IMR-90 (cell line): ENCODE measurements around the gene CEP72. TPM values are rescaled to one million over a fixed set of nuclear protein-coding genes. Genes with fewer than 3 reads are reported as not detected.

Experiments
- ATAC-seq: fragments of 200-7000 bp; cut with Tn5 transposase; 2 replicates; pipeline ENCODE4 v1.9.1; 2020; ENCODE audit warnings: low read depth, mild to moderate bottlenecking, moderate library complexity
- BruUV-seq: library from RNA; stranded (reverse); fragments of 400-500 nt; replicated peaks from 2 replicates; lab custom pipeline; 2021; lab: Mats Ljungman, UMichigan
- CTCF ChIA-PET: fragments of 300-600 bp; formaldehyde crosslinking; extraction: SDS; loops from one replicate; lab custom pipeline; 2021; ENCODE audit warnings: antibody characterized with exemption; lab: Yijun Ruan, JAX
- POLR2A ChIA-PET: fragments of 300-600 bp; sonication (Branson Sonifier 250); formaldehyde crosslinking; loops from one replicate; lab custom pipeline; 2022; ENCODE audit warnings: antibody characterized with exemption; ENCODE audit not compliant: unreplicated experiment; lab: Charles Lee
- DNase-seq: peaks from one replicate; pipeline ENCODE4 v3.0.0; 2013
- H2AFZ ChIP-seq: replicated peaks from 2 replicates; pipeline ENCODE3; 2013; ENCODE audit warnings: low read length, mild to moderate bottlenecking; ENCODE audit not compliant: poor library complexity
- H2AK5ac ChIP-seq: 2 replicates; pipeline ENCODE4 v1.6.1; 2013; ENCODE audit warnings: low read depth, low read length, inconsistent platforms
- H2AK9ac ChIP-seq: replicated peaks from 2 replicates; pipeline ENCODE3; 2013; ENCODE audit warnings: mild to moderate bottlenecking, low read depth, low read length, moderate library complexity; ENCODE audit not compliant: poor library complexity
- H2BK120ac ChIP-seq: 2 replicates; pipeline ENCODE4 v1.6.1; 2013; ENCODE audit warnings: low read depth, low read length, inconsistent platforms
- H2BK15ac ChIP-seq: 3 replicates; pipeline ENCODE4 v1.6.1; 2013; ENCODE audit warnings: low read depth, low read length, inconsistent platforms
- H2BK20ac ChIP-seq: 2 replicates; pipeline ENCODE4 v1.6.1; 2013; ENCODE audit warnings: low read depth, mild to moderate bottlenecking, inconsistent platforms, low read length, moderate library complexity
- H2BK5ac ChIP-seq: 2 replicates; pipeline ENCODE4 v1.6.1; 2013; ENCODE audit warnings: mild to moderate bottlenecking, low read depth, low read length, inconsistent platforms; ENCODE audit not compliant: poor library complexity, severe bottlenecking
- H3K14ac ChIP-seq: replicated peaks from 2 replicates; pipeline ENCODE4 v1.6.1; 2013; ENCODE audit warnings: low read depth, low read length, inconsistent platforms
- H3K18ac ChIP-seq: 2 replicates; pipeline ENCODE4 v1.6.1; 2013; ENCODE audit warnings: low read depth, low read length, control low read depth
- H3K23ac ChIP-seq: 2 replicates; pipeline ENCODE4 v1.6.1; 2013; ENCODE audit warnings: low read depth, low read length, inconsistent platforms
- H3K27ac ChIP-seq: 2 replicates; pipeline ENCODE4 v1.5.1; 2013; ENCODE audit warnings: mild to moderate bottlenecking, control low read depth, low read length; ENCODE audit not compliant: insufficient read depth
- H3K27me3 ChIP-seq: 2 replicates; pipeline ENCODE4 v1.6.1; 2013; ENCODE audit warnings: low read length; ENCODE audit not compliant: control insufficient read depth, insufficient read depth
- H3K36me3 ChIP-seq: 2 replicates; pipeline ENCODE4 v1.6.1; 2013; ENCODE audit warnings: low read length, mixed read lengths; ENCODE audit not compliant: control insufficient read depth, insufficient read depth
- H3K4ac ChIP-seq: 2 replicates; pipeline ENCODE4 v1.6.1; 2013; ENCODE audit warnings: low read depth, low read length, inconsistent platforms
- H3K4me1 ChIP-seq: 2 replicates; pipeline ENCODE4 v1.6.1; 2013; ENCODE audit warnings: low read length, mixed read lengths; ENCODE audit not compliant: control insufficient read depth, insufficient read depth
- H3K4me2 ChIP-seq: 2 replicates; pipeline ENCODE4 v1.6.1; 2013; ENCODE audit warnings: low read depth, mild to moderate bottlenecking, control low read depth, low read length, moderate library complexity
- H3K4me3 ChIP-seq: 2 replicates; pipeline ENCODE4 v1.5.1; 2013; ENCODE audit warnings: low read depth, mild to moderate bottlenecking, control low read depth, low read length, moderate library complexity; ENCODE audit not compliant: insufficient read depth
- H3K56ac ChIP-seq: 2 replicates; pipeline ENCODE4 v1.6.1; 2013; ENCODE audit warnings: low read length, inconsistent platforms; ENCODE audit not compliant: insufficient read depth; ENCODE audit errors: extremely low read depth
- H3K79me1 ChIP-seq, 2 experiments: 2 replicates each; pipeline ENCODE4 v1.6.1; 2013; ENCODE audit warnings: low read length in 2 of 2, inconsistent platforms in 1 of 2, low read depth in 1 of 2
- H3K9ac ChIP-seq: 2 replicates; pipeline ENCODE4 v1.6.1; 2013; ENCODE audit warnings: low read depth, low read length, control low read depth
- H3K9me1 ChIP-seq: 2 replicates; pipeline ENCODE4 v1.6.1; 2013; ENCODE audit warnings: low read length, inconsistent platforms; ENCODE audit not compliant: insufficient read depth
- H3K9me3 ChIP-seq: 2 replicates; pipeline ENCODE4 v1.6.1; 2013; ENCODE audit warnings: low read length; ENCODE audit not compliant: control insufficient read depth, insufficient read depth
- H4K20me1 ChIP-seq: 2 replicates; pipeline ENCODE4 v1.6.1; 2013; ENCODE audit warnings: low read length, inconsistent platforms; ENCODE audit not compliant: insufficient read depth
- H4K5ac ChIP-seq: 2 replicates; pipeline ENCODE4 v1.6.1; 2013; ENCODE audit warnings: mild to moderate bottlenecking, low read depth, low read length, control low read depth
- H4K8ac ChIP-seq, 2 experiments: 2 replicates each; pipeline ENCODE4 v1.6.1; 2013; ENCODE audit warnings: low read depth in 2 of 2, low read length in 2 of 2, control low read depth in 1 of 2, inconsistent platforms in 1 of 2
- H4K91ac ChIP-seq: 2 replicates; pipeline ENCODE4 v1.6.1; 2013; ENCODE audit warnings: low read depth, low read length, inconsistent platforms; ENCODE audit not compliant: insufficient read depth
- BHLHE40 ChIP-seq: fragments of 150-350 bp; IDR thresholded peaks from 2 replicates; pipeline ENCODE4 v1.6.1; 2016; ENCODE audit warnings: mild to moderate bottlenecking, low read depth, low read length
- FOS ChIP-seq: fragments of 150-350 bp; IDR thresholded peaks from 2 replicates; pipeline ENCODE4 v1.6.1; 2016; ENCODE audit warnings: low read depth, low read length
- MAZ ChIP-seq: IDR thresholded peaks from 2 replicates; pipeline ENCODE4 v1.6.1; 2012; ENCODE audit warnings: low read depth, mild to moderate bottlenecking, low read length, improper control_type of control experiment, moderate library complexity, borderline replicate concordance
- NFE2L2 ChIP-seq: fragments of 150-350 bp; IDR thresholded peaks from 2 replicates; pipeline ENCODE4 v1.6.1; 2016; ENCODE audit warnings: low read depth, mild to moderate bottlenecking, low read length
- RAD21 ChIP-seq: IDR thresholded peaks from 2 replicates; pipeline ENCODE4 v1.6.1; 2012; ENCODE audit warnings: low read length, improper control_type of control experiment
- RCOR1 ChIP-seq: IDR thresholded peaks from 2 replicates; pipeline ENCODE4 v1.6.1; 2012; ENCODE audit warnings: mild to moderate bottlenecking, low read length, improper control_type of control experiment; ENCODE audit not compliant: insufficient replicate concordance
- RFX5 ChIP-seq: IDR thresholded peaks from 2 replicates; pipeline ENCODE4 v1.8.0; 2012; ENCODE audit warnings: low read depth, mild to moderate bottlenecking, low read length, moderate library complexity
- WGBS, 2 experiments: methylation state at CpG; one replicate each; pipeline versions ENCODE4 v1.1.5 to v1.1.7; 2013; ENCODE audit warnings: missing lambda C conversion rate in 2 of 2; ENCODE audit not compliant: insufficient read length in 1 of 2; ENCODE audit errors: extremely low coverage in 2 of 2; 5-methylcytosine and 5-hydroxymethylcytosine counted together
- dilution Hi-C: fragments of 300-500 bp; cut with HindIII; formaldehyde crosslinking; loops from one replicate; pipeline ENCODE4 v1.14.3; 2018; ENCODE audit warnings: low sequenced_read_pairs; ENCODE audit not compliant: unreplicated experiment
- in situ Hi-C: fragments of 300-500 bp; cut with MboI; formaldehyde crosslinking; loops from 3 replicates; pipeline ENCODE4 v1.14.3; 2019; ENCODE audit warnings: low sequenced_read_pairs, inconsistent platforms, mixed read lengths
- intact Hi-C: fragments of 100-400 bp; cut with micrococcal nuclease; formaldehyde crosslinking; loops from 2 replicates; pipeline ENCODE4 v1.10.0; 2022
- polyA plus RNA-seq, 3 experiments: library from polyadenylated mRNA; depleted of rRNA; stranded (reverse); fragments of >200 nt; gene quantifications; 2 replicates each; pipeline ENCODE4 v1.2.3, GENCODE V29; 2012; ENCODE audit warnings: low replicate concordance in 1 of 3
- total RNA-seq: library from RNA; depleted of rRNA; stranded (reverse); fragments of >200 nt; gene quantifications from 2 replicates; pipeline ENCODE4 v1.2.3, GENCODE V29; 2012
- TF ChIP-seq, protein P1 (sequence below): fragments of 150-350 bp; IDR thresholded peaks from 2 replicates; pipeline ENCODE4 v1.6.1; 2016; ENCODE audit warnings: low read depth, mild to moderate bottlenecking, low read length, moderate library complexity, borderline replicate concordance
- TF ChIP-seq, protein P2 (sequence below): fragments of 150-350 bp; IDR thresholded peaks from 2 replicates; pipeline ENCODE4 v1.6.1; 2017; ENCODE audit warnings: mild to moderate bottlenecking, antibody characterized with exemption, low read length, low read depth

The CEP72 gene
- total and polyA plus RNA-seq, 2 of the 4 experiments (the other 2 are of a cell fraction): 2.9 to 4.3 TPM

DNA sequence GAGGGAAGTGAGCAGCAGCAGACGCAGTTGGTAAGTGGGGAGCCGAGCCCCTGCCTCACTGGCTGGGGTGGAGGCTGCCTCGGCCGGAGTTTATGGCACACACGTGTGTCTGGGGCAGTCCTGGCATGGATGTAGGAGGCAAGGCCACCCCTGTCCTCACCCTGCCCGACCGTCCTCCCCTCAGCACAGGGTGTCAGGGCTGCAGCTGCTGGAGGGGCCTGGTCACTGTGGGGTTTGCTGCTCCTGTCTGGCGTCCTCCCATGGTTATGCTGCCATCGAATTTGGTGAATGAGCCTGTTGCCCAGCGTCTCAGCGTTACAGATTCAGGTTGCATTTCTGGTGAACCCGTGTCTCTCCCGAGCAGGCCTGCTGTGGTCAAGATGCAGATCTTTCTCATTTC, 32.4 kb downstream of the CEP72 start:
- H2AK9ac ChIP-seq: no peak overlapping the region
- 0 out of 2 replicates have a peak, but pooled peaks cover 3% of the 10 kb centered on the region for H3K9me1 ChIP-seq
- no peak for TF ChIP-seq RCOR1
- TF ChIP-seq RAD21: no peak
- TF ChIP-seq, protein P1, sequence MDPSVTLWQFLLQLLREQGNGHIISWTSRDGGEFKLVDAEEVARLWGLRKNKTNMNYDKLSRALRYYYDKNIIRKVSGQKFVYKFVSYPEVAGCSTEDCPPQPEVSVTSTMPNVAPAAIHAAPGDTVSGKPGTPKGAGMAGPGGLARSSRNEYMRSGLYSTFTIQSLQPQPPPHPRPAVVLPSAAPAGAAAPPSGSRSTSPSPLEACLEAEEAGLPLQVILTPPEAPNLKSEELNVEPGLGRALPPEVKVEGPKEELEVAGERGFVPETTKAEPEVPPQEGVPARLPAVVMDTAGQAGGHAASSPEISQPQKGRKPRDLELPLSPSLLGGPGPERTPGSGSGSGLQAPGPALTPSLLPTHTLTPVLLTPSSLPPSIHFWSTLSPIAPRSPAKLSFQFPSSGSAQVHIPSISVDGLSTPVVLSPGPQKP: no peak
- TF ChIP-seq MAZ: no peak
- TF ChIP-seq RFX5: no peak
- TF ChIP-seq, protein P2, sequence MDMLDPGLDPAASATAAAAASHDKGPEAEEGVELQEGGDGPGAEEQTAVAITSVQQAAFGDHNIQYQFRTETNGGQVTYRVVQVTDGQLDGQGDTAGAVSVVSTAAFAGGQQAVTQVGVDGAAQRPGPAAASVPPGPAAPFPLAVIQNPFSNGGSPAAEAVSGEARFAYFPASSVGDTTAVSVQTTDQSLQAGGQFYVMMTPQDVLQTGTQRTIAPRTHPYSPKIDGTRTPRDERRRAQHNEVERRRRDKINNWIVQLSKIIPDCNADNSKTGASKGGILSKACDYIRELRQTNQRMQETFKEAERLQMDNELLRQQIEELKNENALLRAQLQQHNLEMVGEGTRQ: no peak
- TF ChIP-seq FOS: no peak
- TF ChIP-seq BHLHE40: no peak
- TF ChIP-seq NFE2L2: no peak
- H2BK5ac ChIP-seq: no peak overlapping the region
- no peak overlapping the region for H4K5ac ChIP-seq
- H2BK20ac ChIP-seq: no peak overlapping the region
- H2BK15ac ChIP-seq: no peak overlapping the region
- no peak overlapping the region for H3K56ac ChIP-seq
- DNase-seq (no peak), ATAC-seq (no peak)
- no TSS peak for BruUV-seq
- H2AFZ ChIP-seq: no peak overlapping the region
- H4K20me1 ChIP-seq: no peaks in the 10 kb centered on the region
- no peak overlapping the region for H3K9ac ChIP-seq
- WGBS, 2 experiments: no CpG with 5 or more reads among the region's 13 CpGs
- no peaks in the 10 kb centered on the region for H3K27me3 ChIP-seq
- no peak overlapping the region for H3K4ac ChIP-seq
- H3K9me3 ChIP-seq: no peaks in the 10 kb centered on the region
- no peak overlapping the region for H3K4me3 ChIP-seq
- POLR2A ChIA-PET: no interaction called here
- no peak overlapping the region for H4K91ac ChIP-seq
- H3K36me3 ChIP-seq: peaks cover 18% of the 10 kb centered on the region
- dilution Hi-C loops (no loop called here), intact Hi-C loops (no loop called here), in situ Hi-C loops (no loop called here)
- H3K4me2 ChIP-seq: no peak overlapping the region
- H3K14ac ChIP-seq: no peak overlapping the region
- no peak overlapping the region for H3K18ac ChIP-seq
- no peaks in the 10 kb centered on the region for H3K4me1 ChIP-seq
- CTCF ChIA-PET: no interaction called here
- no peak overlapping the region for H4K8ac ChIP-seq
- no peak overlapping the region for H3K23ac ChIP-seq
- no peak overlapping the region for H3K27ac ChIP-seq
- H2AK5ac ChIP-seq: no peak overlapping the region
- H2BK120ac ChIP-seq: no peak overlapping the region
- no peaks in the 10 kb centered on the region; a peak in 1 of 4 replicates for H3K79me1 ChIP-seq
